SK-N-SH (cell line): ENCODE data around the gene PRKCQ. TPM values are rescaled to one million over a fixed set of nuclear protein-coding genes. Genes with fewer than 3 reads are reported as not detected.

ENCODE experiments used
- CTCF ChIA-PET: fragments of 300-600, 350-600 bp; formaldehyde crosslinking; extraction: SDS; loops from one replicate; lab custom pipeline; 2021; lab: Yijun Ruan, JAX
- POLR2A ChIA-PET: fragments of 350-600 bp; sonication (Branson Sonifier 250); formaldehyde crosslinking; extraction: SDS; loops from one replicate; lab custom pipeline; 2020; ENCODE audit warnings: antibody characterized with exemption, inconsistent platforms; lab: Yijun Ruan, JAX
- DNase-seq: peaks from one replicate; pipeline ENCODE4 v3.0.0; 2012
- H2AFZ ChIP-seq: fragments of 200-600 bp; sonication (generic); 2 replicates; pipeline ENCODE4 v1.8.1; 2016; ENCODE audit warnings: antibody characterized with exemption, mild to moderate bottlenecking, low read depth
- H3F3A ChIP-seq: fragments of 200-600 bp; sonication (generic); replicated peaks from 2 replicates; pipeline ENCODE3; 2016; ENCODE audit warnings: antibody characterized with exemption, mild to moderate bottlenecking; ENCODE audit not compliant: insufficient read depth
- H3K27ac ChIP-seq, 2 experiments: fragments of 200-500 bp in 1 of 2; fragments of 200-600 bp in 1 of 2; sonication (Bioruptor generic) in 1 of 2; sonication (generic), shearing (Covaris generic) in 1 of 2; 2 replicates each; pipeline versions ENCODE4 v1.5.1 to v1.6.1; 2014 to 2016; ENCODE audit warnings: low read depth in 2 of 2, inconsistent platforms in 1 of 2, low read length in 1 of 2, mild to moderate bottlenecking in 1 of 2, mixed read lengths in 1 of 2
- H3K27me3 ChIP-seq: fragments of 200-600 bp; sonication (generic), shearing (Covaris generic); 2 replicates; pipeline ENCODE4 v1.6.1; 2016; ENCODE audit warnings: mixed run types; ENCODE audit not compliant: insufficient read depth
- H3K36me3 ChIP-seq, 2 experiments: fragments of 200-500 bp in 1 of 2; fragments of 200-600 bp in 1 of 2; sonication (Bioruptor generic) in 1 of 2; sonication (generic) in 1 of 2; replicated peaks in 1 of 2; 2 replicates each; pipeline versions ENCODE3 to v1.5.1; 2014 to 2016; ENCODE audit warnings: low read length in 1 of 2, mild to moderate bottlenecking in 1 of 2; ENCODE audit not compliant: insufficient read depth in 2 of 2, control insufficient read depth in 1 of 2
- H3K4me1 ChIP-seq, 2 experiments: fragments of 200-500 bp in 1 of 2; fragments of 200-600 bp in 1 of 2; sonication (Bioruptor generic) in 1 of 2; sonication (generic), shearing (Covaris generic) in 1 of 2; 2 replicates each; pipeline versions ENCODE4 v1.5.1 to v1.6.1; 2014 to 2016; ENCODE audit warnings: low read depth in 1 of 2, low read length in 1 of 2, mixed run types in 1 of 2; ENCODE audit not compliant: insufficient read depth in 2 of 2, control insufficient read depth in 1 of 2
- H3K4me2 ChIP-seq: fragments of 200-600 bp; sonication (generic), shearing (Covaris generic); 2 replicates; pipeline ENCODE4 v1.6.1; 2017; ENCODE audit warnings: mixed run types
- H3K4me3 ChIP-seq, 2 experiments: fragments of 200-500 bp in 1 of 2; fragments of 200-600 bp in 1 of 2; sonication (Bioruptor generic) in 1 of 2; sonication (generic), shearing (Covaris generic) in 1 of 2; 2 replicates each; pipeline versions ENCODE4 v1.5.1 to v1.8.1; 2014 to 2016; ENCODE audit warnings: low read depth in 2 of 2, inconsistent platforms in 1 of 2, low read length in 1 of 2, mild to moderate bottlenecking in 1 of 2, mixed read lengths in 1 of 2, moderate library complexity in 1 of 2
- H3K79me2 ChIP-seq: fragments of 200-600 bp; sonication (generic); 2 replicates; pipeline ENCODE4 v1.8.1; 2017; ENCODE audit warnings: mild to moderate bottlenecking; ENCODE audit not compliant: insufficient read depth
- H3K9ac ChIP-seq: fragments of 200-600 bp; sonication (generic); 2 replicates; pipeline ENCODE4 v1.6.1; 2017; ENCODE audit warnings: mixed run types
- H3K9me2 ChIP-seq: fragments of 200-600 bp; sonication (generic); 2 replicates; pipeline ENCODE4 v1.6.1; 2017; ENCODE audit warnings: mixed run types
- H3K9me3 ChIP-seq: fragments of 200-600 bp; sonication (generic); 2 replicates; pipeline ENCODE4 v1.6.1; 2017; ENCODE audit warnings: mixed run types, mild to moderate bottlenecking, moderate library complexity
- H4K20me1 ChIP-seq: fragments of 200-600 bp; sonication (generic); 2 replicates; pipeline ENCODE4 v1.6.1; 2017; ENCODE audit warnings: mild to moderate bottlenecking, mixed run types; ENCODE audit not compliant: insufficient read depth
- GATA2 ChIP-seq: sonication (generic); formaldehyde crosslinking; IDR thresholded peaks from 2 replicates; pipeline ENCODE4 v1.5.0; 2020; ENCODE audit warnings: mild to moderate bottlenecking, missing genetic modification reagents
- MEF2A ChIP-seq: IDR thresholded peaks from 2 replicates; pipeline ENCODE4 v1.4.0; 2012; ENCODE audit warnings: low read depth, borderline replicate concordance
- RCOR1 ChIP-seq: fragments of 150-350 bp; IDR thresholded peaks from 2 replicates; pipeline ENCODE4 v1.6.1; 2017; ENCODE audit warnings: antibody characterized with exemption, low read length
- SIN3A ChIP-seq: IDR thresholded peaks from 2 replicates; pipeline ENCODE4 v1.6.1; 2012; ENCODE audit warnings: low read depth, mild to moderate bottlenecking, low read length, moderate library complexity, borderline replicate concordance
- TEAD4 ChIP-seq: IDR thresholded peaks from 2 replicates; pipeline ENCODE4 v1.4.0; 2012; ENCODE audit warnings: mild to moderate bottlenecking, borderline replicate concordance; ENCODE audit not compliant: insufficient read depth
- WGBS: methylation state at CpG from one replicate; pipeline ENCODE4 v1.1.6; 2017; ENCODE audit warnings: low lambda C conversion rate; 5-methylcytosine and 5-hydroxymethylcytosine counted together
- polyA plus RNA-seq, 3 experiments: library from polyadenylated mRNA; depleted of rRNA; stranded (reverse); fragments of >200 nt; gene quantifications; 2 replicates each; pipeline ENCODE4 v1.2.3, GENCODE V29; 2012
- TF ChIP-seq, protein P1 (sequence below): fragments of 200-600 bp; sonication (generic); IDR thresholded peaks from 2 replicates; pipeline ENCODE4 v1.6.1; 2017; ENCODE audit warnings: antibody characterized with exemption, mild to moderate bottlenecking, moderate library complexity

PRKCQ gene
- polyA plus RNA-seq, 1 of the 3 experiments (the other 2 are of a cell fraction), result 0.18 TPM

DNA sequence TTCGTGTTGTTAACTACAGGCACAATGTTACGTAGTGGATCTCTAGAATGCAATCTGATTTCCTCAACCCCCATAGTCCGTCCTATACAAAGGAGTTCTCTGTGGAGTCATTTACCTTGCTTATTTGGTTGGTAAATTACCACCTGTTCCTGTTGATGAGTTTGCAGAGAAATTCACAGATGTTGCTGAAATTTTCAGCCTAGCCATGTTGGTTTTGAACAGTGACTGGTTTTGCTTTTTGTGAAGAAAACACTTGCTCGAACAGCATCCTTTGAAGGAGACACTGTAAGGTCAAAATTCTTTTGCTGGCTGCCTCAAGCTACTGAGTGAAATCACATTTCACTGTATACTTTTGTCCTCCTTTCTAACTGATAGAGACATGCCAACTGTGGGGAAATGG is 15.4 kb upstream of the PRKCQ start:
- no peaks in the 10 kb centered on the region for H3K27me3 ChIP-seq
- H3K9ac ChIP-seq, result no peak overlapping the region
- no peaks in the 10 kb centered on the region for H4K20me1 ChIP-seq
- no peaks in the 10 kb centered on the region for H3F3A ChIP-seq
- CTCF ChIA-PET, result interaction anchor here (0.7 to 1.5 kb wide), 2 partner anchors 8 to 50 kb away, joined by 3 read pairs; no protein-coding TSS in a partner anchor
- 53% methylated on average over 4 of the region's 4 CpGs for WGBS
- no peak overlapping the region for H3K27ac ChIP-seq
- H3K36me3 ChIP-seq, result no peaks in the 10 kb centered on the region
- H3K4me1 ChIP-seq, result no peaks in the 10 kb centered on the region; a peak in 1 of 4 replicates
- H2AFZ ChIP-seq, result no peak overlapping the region
- no peaks in the 10 kb centered on the region for H3K9me3 ChIP-seq
- no peak for TF ChIP-seq GATA2 (CRISPR knock-in tag)
- TF ChIP-seq, all 33 proteins: peak for 0
- H3K4me2 ChIP-seq, result no peak overlapping the region
- H3K9me2 ChIP-seq, result no peaks in the 10 kb centered on the region
- DNase-seq, result no peak
- H3K4me3 ChIP-seq, result no peak overlapping the region
- H3K79me2 ChIP-seq, result no peaks in the 10 kb centered on the region
- POLR2A ChIA-PET, result no interaction called here

DNA sequence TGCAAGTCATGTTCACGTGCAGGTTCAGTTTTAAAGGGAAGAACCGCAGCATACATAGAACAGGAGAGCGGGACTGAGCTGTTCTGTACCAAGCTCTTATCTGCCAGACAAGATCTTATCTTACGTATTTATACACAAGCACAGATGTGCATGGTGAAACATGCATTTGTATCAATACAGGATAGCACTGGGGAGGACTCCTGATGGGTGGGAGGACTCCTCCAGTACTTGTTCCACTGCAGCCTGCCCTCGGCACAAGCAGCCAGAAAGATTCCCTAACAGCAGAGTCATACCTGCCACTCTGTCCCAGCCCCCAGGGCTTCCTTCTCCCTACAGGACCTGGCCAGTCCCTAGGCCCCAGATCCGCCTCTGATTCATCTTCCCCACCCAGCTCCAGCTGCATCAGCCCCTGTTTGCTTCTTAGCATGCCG is 13.2 kb upstream of the PRKCQ start:
- H3K4me3 ChIP-seq, result no peak overlapping the region
- no peak overlapping the region for H3K27ac ChIP-seq
- no peak overlapping the region for H3K9ac ChIP-seq
- CTCF ChIA-PET, result interaction anchor here (1.2 to 1.9 kb wide), 2 partner anchors 13 to 85 kb away, joined by 3 to 7 read pairs; partner anchors contain the start of gene PRKCQ
- POLR2A ChIA-PET, result no interaction called here
- H3F3A ChIP-seq, result no peaks in the 10 kb centered on the region
- H3K4me1 ChIP-seq, result no peaks in the 10 kb centered on the region; a peak in 1 of 4 replicates
- H4K20me1 ChIP-seq, result no peaks in the 10 kb centered on the region
- H3K36me3 ChIP-seq, result no peaks in the 10 kb centered on the region
- no peaks in the 10 kb centered on the region for H3K27me3 ChIP-seq
- H3K9me2 ChIP-seq, result no peaks in the 10 kb centered on the region
- H3K79me2 ChIP-seq, result no peaks in the 10 kb centered on the region
- no peak overlapping the region for H2AFZ ChIP-seq
- peak; percentile 12 for DNase-seq
- H3K9me3 ChIP-seq, result no peaks in the 10 kb centered on the region
- TF ChIP-seq SIN3A (no peak), GATA2 (CRISPR knock-in tag) (peak; percentile 32; the same call in 1 of the 2 replicates)
- no peak overlapping the region for H3K4me2 ChIP-seq
- 49% methylated on average over 6 of the region's 7 CpGs for WGBS

DNA sequence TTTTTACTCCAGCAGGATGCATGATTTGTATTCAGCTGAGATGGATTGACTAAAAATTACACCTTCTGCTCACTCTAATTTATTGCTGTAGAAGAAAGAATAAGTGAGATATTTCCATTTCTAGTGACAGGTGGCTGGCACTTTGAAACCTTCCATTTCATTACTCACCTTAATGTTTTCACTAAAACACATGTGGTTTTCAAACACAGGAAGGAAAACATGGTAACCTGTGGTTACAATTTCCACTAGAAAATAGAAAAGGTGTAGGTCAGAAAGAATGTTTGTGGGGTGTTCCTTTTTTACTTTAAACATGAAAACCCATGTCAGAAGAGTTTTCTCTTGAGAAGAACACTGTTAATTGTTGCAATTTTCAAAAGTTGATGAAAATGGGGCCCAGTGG is 12.0 kb upstream of the PRKCQ start:
- H3K9ac ChIP-seq, result no peak overlapping the region
- ChIA-PET CTCF (interaction anchor here (0.9 kb wide), 1 partner anchor 75 kb away, joined by 3 read pairs; no protein-coding TSS in a partner anchor), POLR2A (no interaction called here)

More for the DNA sequence above, 12.0 kb upstream of the PRKCQ start:
- H3K9me3 ChIP-seq, result no peaks in the 10 kb centered on the region
- DNase-seq, result no peak
- H2AFZ ChIP-seq, result no peak overlapping the region
- H3K36me3 ChIP-seq, result no peaks in the 10 kb centered on the region
- no peak for TF ChIP-seq MEF2A
- TF ChIP-seq TEAD4, result no peak
- TF ChIP-seq RCOR1, result no peak
- no peak for TF ChIP-seq GATA2 (CRISPR knock-in tag)
- TF ChIP-seq, protein P1, sequence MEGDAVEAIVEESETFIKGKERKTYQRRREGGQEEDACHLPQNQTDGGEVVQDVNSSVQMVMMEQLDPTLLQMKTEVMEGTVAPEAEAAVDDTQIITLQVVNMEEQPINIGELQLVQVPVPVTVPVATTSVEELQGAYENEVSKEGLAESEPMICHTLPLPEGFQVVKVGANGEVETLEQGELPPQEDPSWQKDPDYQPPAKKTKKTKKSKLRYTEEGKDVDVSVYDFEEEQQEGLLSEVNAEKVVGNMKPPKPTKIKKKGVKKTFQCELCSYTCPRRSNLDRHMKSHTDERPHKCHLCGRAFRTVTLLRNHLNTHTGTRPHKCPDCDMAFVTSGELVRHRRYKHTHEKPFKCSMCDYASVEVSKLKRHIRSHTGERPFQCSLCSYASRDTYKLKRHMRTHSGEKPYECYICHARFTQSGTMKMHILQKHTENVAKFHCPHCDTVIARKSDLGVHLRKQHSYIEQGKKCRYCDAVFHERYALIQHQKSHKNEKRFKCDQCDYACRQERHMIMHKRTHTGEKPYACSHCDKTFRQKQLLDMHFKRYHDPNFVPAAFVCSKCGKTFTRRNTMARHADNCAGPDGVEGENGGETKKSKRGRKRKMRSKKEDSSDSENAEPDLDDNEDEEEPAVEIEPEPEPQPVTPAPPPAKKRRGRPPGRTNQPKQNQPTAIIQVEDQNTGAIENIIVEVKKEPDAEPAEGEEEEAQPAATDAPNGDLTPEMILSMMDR, result no peak
- TF ChIP-seq, all 33 proteins: peak for 0
- Histone ChIP-seq H3K4me3 (no peak overlapping the region), H3K27ac (no peak overlapping the region), H3K27me3 (no peaks in the 10 kb centered on the region), H3K9me2 (no peaks in the 10 kb centered on the region), H3F3A (no peaks in the 10 kb centered on the region), H3K4me2 (no peak overlapping the region), H3K4me1 (no peaks in the 10 kb centered on the region; a peak in 1 of 4 replicates), H3K79me2 (no peaks in the 10 kb centered on the region), H4K20me1 (no peaks in the 10 kb centered on the region)
